Mononuclear cell (primary cell): ENCODE measurements around the gene NEDD4. TPM values are rescaled to one million over a fixed set of nuclear protein-coding genes. Genes with fewer than 3 reads are reported as not detected.
"Not testable (repeated sequence)": the region's sequence is repeated elsewhere in the genome, so short reads cannot be mapped to it uniquely, and the experiment has no call there.

Experiments
- H3K27me3 ChIP-seq: 2 replicates; pipeline ENCODE4 v1.6.0; 2011; ENCODE audit warnings: low read length, control low read depth; ENCODE audit not compliant: insufficient read depth
- H3K4me1 ChIP-seq: 2 replicates; pipeline ENCODE4 v1.5.1; 2011; ENCODE audit warnings: mild to moderate bottlenecking, low read length, control low read depth; ENCODE audit not compliant: insufficient read depth
- H3K4me3 ChIP-seq: 2 replicates; pipeline ENCODE4 v1.5.1; 2011; ENCODE audit warnings: mild to moderate bottlenecking, low read length, moderate library complexity
- H3K9me3 ChIP-seq: 2 replicates; pipeline ENCODE4 v1.5.1; 2011; ENCODE audit warnings: low read depth, mild to moderate bottlenecking, control low read depth, low read length
- total RNA-seq: library from RNA; depleted of rRNA; stranded (reverse); fragments of >200 nt; gene quantifications from one replicate; pipeline ENCODE4 v1.2.3, GENCODE V29; 2012

Gene NEDD4
- total RNA-seq, 1 donor = 2.6 TPM

- no peak overlapping the region for H3K4me3 ChIP-seq
- no peaks in the 10 kb centered on the region for H3K27me3 ChIP-seq
- no peaks in the 10 kb centered on the region for H3K9me3 ChIP-seq
- H3K4me1 ChIP-seq = no peaks in the 10 kb centered on the region
Observed at GRCh38 chr15:56019060-56019793, 25.8 kb upstream of the NEDD4 start.

GRCh38 chr15:56017920-56018319 lies 24.5 kb upstream of the NEDD4 start:
- Histone ChIP-seq H3K4me1 (no peaks in the 10 kb centered on the region), H3K9me3 (no peaks in the 10 kb centered on the region), H3K27me3 (no peaks in the 10 kb centered on the region), H3K4me3 (no peak overlapping the region)

- Histone ChIP-seq H3K27me3 (no peaks in the 10 kb centered on the region), H3K4me3 (no peak overlapping the region), H3K9me3 (no peaks in the 10 kb centered on the region), H3K4me1 (no peaks in the 10 kb centered on the region)
Observed at GRCh38 chr15:56017511-56017910, 24.1 kb upstream of the NEDD4 start.

GRCh38 chr15:56016281-56016680 lies 22.9 kb upstream of the NEDD4 start:
- Histone ChIP-seq H3K9me3 (no peaks in the 10 kb centered on the region), H3K4me1 (no peaks in the 10 kb centered on the region), H3K27me3 (no peaks in the 10 kb centered on the region), H3K4me3 (no peak overlapping the region)

GRCh38 chr15:56014677-56015076 lies 21.3 kb upstream of the NEDD4 start:
- Histone ChIP-seq H3K9me3 (no peaks in the 10 kb centered on the region), H3K4me3 (no peak overlapping the region)

GRCh38 chr15:56007053-56007452 lies 13.6 kb upstream of the NEDD4 start:
- H3K4me1 ChIP-seq, H3K27me3 ChIP-seq, H3K9me3 ChIP-seq, H3K4me3 ChIP-seq: not testable (repeated sequence)

More at GRCh38 chr15:56014677-56015076, 21.3 kb upstream of the NEDD4 start:
- H3K27me3 ChIP-seq = no peaks in the 10 kb centered on the region
- H3K4me1 ChIP-seq = no peaks in the 10 kb centered on the region

- not testable (repeated sequence) for H3K4me1 ChIP-seq, H3K4me3 ChIP-seq, H3K27me3 ChIP-seq, H3K9me3 ChIP-seq
Observed at GRCh38 chr15:56006371-56006770, 13.0 kb upstream of the NEDD4 start.

- not testable (repeated sequence) for H3K4me1 ChIP-seq
Observed at GRCh38 chr15:56004281-56004680, 10.9 kb upstream of the NEDD4 start.

GRCh38 chr15:56003777-56004176 lies 10.4 kb upstream of the NEDD4 start:
- not testable (repeated sequence) for H3K9me3 ChIP-seq, H3K27me3 ChIP-seq, H3K4me1 ChIP-seq, H3K4me3 ChIP-seq

More at GRCh38 chr15:56004281-56004680, 10.9 kb upstream of the NEDD4 start:
- not testable (repeated sequence) for H3K4me3 ChIP-seq, H3K9me3 ChIP-seq, H3K27me3 ChIP-seq

GRCh38 chr15:56003277-56003676 lies 9.9 kb upstream of the NEDD4 start:
- H3K9me3 ChIP-seq, H3K27me3 ChIP-seq, H3K4me3 ChIP-seq, H3K4me1 ChIP-seq: not testable (repeated sequence)

- peaks cover 3% of the 10 kb centered on the region for H3K27me3 ChIP-seq
- H3K9me3 ChIP-seq = no peaks in the 10 kb centered on the region
- no peaks in the 10 kb centered on the region for H3K4me1 ChIP-seq
- H3K4me3 ChIP-seq = no peak overlapping the region
Observed at GRCh38 chr15:56001471-56002078, 8.2 kb upstream of the NEDD4 start.

GRCh38 chr15:55999658-56000057 lies 6.2 kb upstream of the NEDD4 start:
- no peaks in the 10 kb centered on the region for H3K9me3 ChIP-seq
- no peaks in the 10 kb centered on the region for H3K27me3 ChIP-seq
- no peak overlapping the region for H3K4me3 ChIP-seq
- no peaks in the 10 kb centered on the region for H3K4me1 ChIP-seq

GRCh38 chr15:55998478-55998877 lies 5.1 kb upstream of the NEDD4 start:
- no peak overlapping the region for H3K4me3 ChIP-seq
- peaks cover 5% of the 10 kb centered on the region for H3K4me1 ChIP-seq
- no peaks in the 10 kb centered on the region for H3K27me3 ChIP-seq
- no peaks in the 10 kb centered on the region for H3K9me3 ChIP-seq

- H3K9me3 ChIP-seq = no peaks in the 10 kb centered on the region
- H3K4me3 ChIP-seq = peak overlapping the region; percentile 65
- H3K27me3 ChIP-seq = no peaks in the 10 kb centered on the region
- H3K4me1 ChIP-seq = peaks cover 17% of the 10 kb centered on the region
Observed at GRCh38 chr15:55993804-55994560, 570 bp upstream of the NEDD4 start.

GRCh38 chr15:55992769-55993110 lies 672 bp downstream of the NEDD4 start:
- Histone ChIP-seq H3K27me3 (no peaks in the 10 kb centered on the region), H3K4me3 (peak overlapping the region; percentile 65), H3K4me1 (peaks cover 17% of the 10 kb centered on the region), H3K9me3 (no peaks in the 10 kb centered on the region)
